ENCODE measurements around the gene ZNF436.

ZNF436 gene

GRCh38 chr1:23369335-23370013 lies at the start of gene ZNF436:
Gene ZNF436 (minus strand): TSS chr1:23369836. CDS start chr1:23368005, 1,831 bp downstream.
- DNase-seq (ENCODE audit: low read depth), result peak; percentile 10

DNA sequence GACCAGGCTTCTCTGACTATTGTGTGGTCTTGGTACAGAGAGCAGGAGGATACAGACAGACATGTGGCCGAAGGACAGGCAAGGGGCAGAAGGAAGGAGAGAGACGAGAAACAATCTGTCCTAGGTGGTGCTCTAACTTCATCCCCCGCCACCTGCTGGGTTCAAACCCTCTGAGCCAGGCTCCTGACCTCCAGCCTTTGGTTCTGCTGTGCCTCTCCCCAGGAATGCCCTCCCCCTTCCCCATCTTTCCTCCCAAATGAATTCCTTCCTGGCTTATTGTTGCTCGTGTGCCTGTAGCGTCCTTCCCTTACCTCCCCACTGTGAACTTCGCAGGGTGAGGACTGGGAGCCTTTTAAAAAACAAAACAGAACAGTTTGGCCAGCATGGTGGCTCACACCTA lies 49.5 kb upstream of the ZNF436 start:
- DNase-seq (ENCODE audit: low read depth), result no peak

DNA sequence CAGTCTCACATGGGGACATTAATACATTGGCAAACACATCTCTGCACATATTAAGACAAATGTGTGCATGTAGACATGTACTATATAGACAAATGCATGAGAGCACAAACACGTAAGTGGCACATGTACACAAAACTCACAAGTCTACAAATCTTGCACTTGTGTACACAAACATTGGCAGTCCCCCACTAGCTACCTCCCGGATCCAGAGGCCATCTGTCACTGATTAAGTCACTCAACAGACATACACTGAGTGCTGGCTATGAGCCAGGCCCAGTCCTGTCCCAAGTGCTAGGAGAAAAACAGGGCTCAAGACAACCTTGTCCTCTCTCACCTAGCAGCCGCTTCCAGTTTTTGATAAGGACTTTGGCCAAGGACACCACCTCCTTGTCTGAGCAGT lies 47.9 kb upstream of the ZNF436 start:
- no peak for DNase-seq (ENCODE audit: low read depth)

DNA sequence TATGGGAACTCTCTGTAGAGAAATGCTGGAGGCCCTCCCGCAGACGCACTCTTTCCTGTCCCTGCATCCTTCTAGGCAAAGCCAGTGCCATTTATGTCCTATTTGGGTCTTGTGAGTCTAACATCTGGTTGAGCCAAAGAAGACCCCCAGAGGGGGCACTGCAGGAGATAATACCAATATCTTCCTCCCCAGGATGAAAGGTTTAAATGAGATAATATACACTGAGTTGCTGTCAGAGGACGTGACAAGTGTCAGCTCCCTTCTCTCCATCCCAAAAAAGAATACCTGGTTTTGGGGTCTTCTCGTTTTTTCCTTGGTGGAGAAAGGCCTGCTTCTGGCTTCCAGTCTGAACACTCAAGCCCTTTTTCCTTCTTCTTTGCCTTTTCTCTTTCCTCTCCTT lies 47.3 kb upstream of the ZNF436 start:
- no peak for DNase-seq (ENCODE audit: low read depth)

DNA sequence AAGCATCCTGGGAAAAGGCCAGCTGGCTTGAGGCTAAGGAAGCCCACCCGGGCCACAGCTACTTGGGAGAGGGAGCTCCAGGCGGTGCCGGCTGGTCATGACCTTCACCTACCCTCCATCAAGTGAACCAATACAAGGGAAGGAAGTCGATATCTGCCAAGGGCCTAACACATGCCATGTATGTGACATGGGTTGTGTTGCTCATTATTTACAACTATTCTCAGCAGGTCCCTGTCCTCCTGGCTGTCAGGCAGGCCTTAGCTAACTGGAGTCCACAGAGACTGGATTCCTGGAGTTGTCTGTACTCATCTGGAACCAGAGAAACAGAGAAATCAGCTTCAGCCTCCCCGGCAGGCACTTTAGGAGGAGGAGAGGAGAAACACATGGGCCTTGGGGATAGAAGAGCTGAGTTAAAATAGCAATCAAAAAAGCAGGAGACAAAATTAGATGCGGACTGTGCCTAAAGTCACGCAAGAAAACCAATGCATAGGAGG lies 39.2 kb upstream of the ZNF436 start:
- no peak for DNase-seq (ENCODE audit: low read depth)

DNA sequence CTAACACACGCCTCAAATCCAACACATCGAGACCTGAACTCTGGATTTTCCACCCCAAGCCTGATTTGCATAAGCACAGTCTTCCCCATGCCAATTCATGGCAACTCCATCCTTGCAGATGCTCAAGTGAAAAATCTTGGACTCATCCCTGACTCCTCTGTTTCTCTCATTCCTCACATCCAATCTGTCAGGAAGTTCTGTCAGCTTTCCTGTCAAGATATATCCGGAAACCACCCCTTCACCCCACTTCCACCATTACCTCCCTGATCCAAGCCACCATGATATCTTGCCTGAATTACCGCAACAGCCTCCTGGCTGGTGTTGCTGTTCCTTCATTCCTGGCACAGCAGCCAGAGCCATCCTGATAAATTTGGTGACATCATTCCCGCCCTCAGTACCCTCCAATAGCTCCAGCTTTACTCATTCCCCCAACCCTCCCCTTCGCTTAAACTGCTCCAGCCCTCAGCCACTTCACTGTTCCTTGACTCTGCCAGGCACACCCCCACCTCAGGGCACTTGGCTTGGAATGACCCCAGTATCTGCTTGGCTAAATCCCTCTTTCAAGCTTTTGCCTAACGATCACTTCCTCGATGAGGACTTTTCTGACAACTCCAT lies 37.5 kb upstream of the ZNF436 start:
- no peak for DNase-seq (ENCODE audit: low read depth)

- DNase-seq (ENCODE audit: low read depth), result no peak
These were observed 36.3 kb upstream of the ZNF436 start for GRCh38 chr1:23405946-23406345.

GRCh38 chr1:23403735-23404486 lies 34.3 kb upstream of the ZNF436 start:
- peak; percentile 78 for DNase-seq (ENCODE audit: low read depth)

GRCh38 chr1:23403355-23403734 lies 33.7 kb upstream of the ZNF436 start:
- no peak for DNase-seq (ENCODE audit: low read depth)

DNA sequence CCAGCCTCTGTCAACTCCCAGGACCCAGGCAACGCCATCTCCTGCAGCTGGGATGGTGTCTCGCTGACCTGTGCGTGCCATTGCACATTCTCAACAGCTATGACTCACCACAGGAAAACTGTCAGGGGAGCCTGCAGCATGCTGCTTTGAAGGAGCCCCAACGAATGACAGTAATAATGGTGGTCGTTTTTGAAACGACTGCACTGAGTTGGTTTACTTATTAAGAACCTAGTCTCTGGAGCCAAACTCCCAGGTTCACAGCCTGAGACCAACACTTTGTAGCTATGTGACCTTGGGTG lies 33.4 kb upstream of the ZNF436 start:
- DNase-seq (ENCODE audit: low read depth), result no peak

DNA sequence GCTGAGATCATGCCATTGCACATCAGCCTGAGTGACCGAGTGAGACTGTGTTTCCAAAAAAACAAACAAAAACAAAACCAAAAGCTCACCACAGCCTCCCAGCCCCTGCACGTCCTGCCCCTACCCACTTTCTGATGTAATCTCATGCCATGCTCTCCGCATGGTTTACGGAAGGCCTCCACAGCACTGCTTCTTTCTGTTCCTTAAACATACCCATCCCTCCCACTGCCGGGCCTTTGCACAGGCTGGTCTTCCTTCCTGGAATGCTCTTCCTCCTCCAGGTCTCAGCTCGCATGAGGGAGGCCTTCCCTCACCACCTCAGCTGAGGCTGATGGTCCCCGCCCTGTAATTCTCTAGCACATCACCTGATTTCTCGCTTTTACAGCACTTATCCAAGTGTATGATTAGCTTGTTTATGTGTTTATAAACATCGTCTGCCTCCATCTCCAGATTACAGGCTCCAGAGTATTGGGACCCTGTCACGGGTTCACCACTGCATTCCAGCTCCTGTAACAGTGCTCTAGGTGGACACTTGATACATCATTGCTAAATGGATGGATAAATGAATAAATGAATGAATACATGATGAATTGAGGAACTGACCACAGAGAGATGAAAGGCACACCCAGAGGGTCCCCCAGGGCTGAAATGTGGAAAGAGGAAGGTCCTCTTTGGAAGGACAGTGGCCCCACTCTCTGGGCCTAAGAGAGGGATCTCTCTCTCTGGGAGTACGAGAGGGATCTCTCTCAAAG lies 32.8 kb upstream of the ZNF436 start:
- DNase-seq (ENCODE audit: low read depth), result no peak

DNA sequence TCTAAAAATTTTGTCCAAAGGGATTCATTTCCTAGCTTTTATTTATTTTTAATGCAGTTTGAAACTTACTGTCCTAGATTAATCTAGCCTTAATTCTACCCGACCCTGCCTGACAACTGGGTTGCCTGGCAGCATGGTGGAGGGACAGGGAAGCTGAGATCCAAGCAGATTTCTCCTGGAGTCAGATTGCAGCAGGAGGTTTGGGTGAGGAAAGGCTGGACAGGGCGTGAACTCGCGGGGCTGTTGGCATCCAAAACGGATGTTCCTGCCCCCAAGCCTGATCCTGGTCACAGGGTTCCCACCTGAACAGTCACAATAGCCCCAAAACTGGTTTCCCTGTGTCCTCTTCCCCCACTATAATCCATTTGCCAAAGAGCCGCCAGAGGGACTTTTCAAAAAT lies 31.7 kb upstream of the ZNF436 start:
- DNase-seq (ENCODE audit: low read depth), result no peak

- DNase-seq (ENCODE audit: low read depth), result no peak
These were observed 30.9 kb upstream of the ZNF436 start for GRCh38 chr1:23400324-23401114.

- no peak for DNase-seq (ENCODE audit: low read depth)
These were observed 29.6 kb upstream of the ZNF436 start for GRCh38 chr1:23399229-23399628.

DNA sequence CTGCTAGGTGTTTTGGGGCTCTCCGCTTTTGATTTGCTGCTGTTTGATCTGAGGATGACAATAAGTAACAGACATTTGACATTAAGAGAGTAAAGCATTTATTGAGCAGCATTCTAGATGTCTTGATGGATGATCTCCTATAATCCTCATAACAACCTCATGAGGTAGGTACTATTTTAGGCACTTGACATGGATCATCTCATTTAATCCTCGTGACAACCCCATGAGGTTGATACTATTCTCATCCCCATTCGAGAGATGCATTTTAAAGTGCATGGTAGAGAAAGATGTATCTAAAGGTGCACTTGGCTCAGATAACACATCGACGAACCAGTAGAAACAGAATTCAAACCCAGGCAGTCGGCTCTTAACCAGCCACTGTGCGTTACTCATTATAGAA lies 28.3 kb upstream of the ZNF436 start:
- DNase-seq (ENCODE audit: low read depth), result no peak

DNA sequence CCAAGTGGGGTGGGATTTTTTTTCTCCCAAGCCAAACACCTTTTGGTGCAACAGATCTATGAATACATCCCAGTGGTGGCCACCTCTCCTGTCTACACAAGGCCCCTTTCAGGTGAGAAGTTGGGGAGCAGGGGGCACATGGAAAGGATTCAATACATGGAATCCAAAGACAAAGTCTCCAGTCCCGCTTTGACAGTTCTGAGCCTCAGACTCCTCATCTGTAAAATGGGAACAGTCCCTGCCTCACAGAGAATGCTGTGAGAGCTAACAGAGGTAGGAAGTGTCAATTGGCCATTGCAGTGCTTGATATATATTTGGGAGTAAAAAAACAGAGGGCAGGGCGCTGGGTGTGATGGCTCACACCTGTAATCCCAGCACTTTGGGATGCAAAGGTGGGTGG lies 26.7 kb upstream of the ZNF436 start:
- no peak for DNase-seq (ENCODE audit: low read depth)

GRCh38 chr1:23395849-23396248 lies 26.2 kb upstream of the ZNF436 start:
- DNase-seq (ENCODE audit: low read depth), result no peak

- no peak for DNase-seq (ENCODE audit: low read depth)
These were observed 25.6 kb upstream of the ZNF436 start for GRCh38 chr1:23395154-23395724.

DNA sequence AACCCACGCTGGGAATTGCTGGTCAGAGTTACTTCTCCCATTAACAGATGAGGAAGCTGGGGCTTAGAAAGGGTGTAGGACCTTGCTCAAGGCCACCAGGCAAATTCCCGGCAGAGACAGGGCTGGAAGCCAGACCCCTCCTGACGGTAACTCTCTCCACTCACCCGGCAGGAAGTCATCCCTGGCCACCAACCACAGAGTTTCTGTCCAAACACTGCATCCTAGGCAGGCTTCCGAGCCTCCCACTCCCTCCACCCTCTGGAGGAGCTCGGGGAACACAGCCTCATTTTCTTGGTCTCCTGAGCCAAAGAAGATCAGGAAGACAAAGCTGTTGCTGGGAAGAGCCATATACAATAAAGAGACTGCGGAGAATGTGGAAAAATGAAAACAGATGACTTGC lies 25.0 kb upstream of the ZNF436 start:
- DNase-seq (ENCODE audit: low read depth), result no peak

GRCh38 chr1:23394181-23394580 lies 24.5 kb upstream of the ZNF436 start:
- no peak for DNase-seq (ENCODE audit: low read depth)

- DNase-seq (ENCODE audit: low read depth), result no peak
These were observed 24.1 kb upstream of the ZNF436 start for GRCh38 chr1:23393706-23394105.

Measured in stimulated activated CD8-positive, alpha-beta memory T cell treated with anti-CD3 and anti-CD28 coated beads, Interleukin-4, amount 100 ng/mL, for 24 hours (primary cell).